Cortex of kidney (tissue), 1 donor: ENCODE data around the gene MAPK13.
"Not testable (repeated sequence)": the region's sequence is repeated elsewhere in the genome, so short reads cannot be mapped to it uniquely, and the experiment has no call there.

Source experiments
- DNase-seq: peaks from one replicate; lab custom pipeline; 2025; lab: John Stamatoyannopoulos, UW

MAPK13 gene

DNA sequence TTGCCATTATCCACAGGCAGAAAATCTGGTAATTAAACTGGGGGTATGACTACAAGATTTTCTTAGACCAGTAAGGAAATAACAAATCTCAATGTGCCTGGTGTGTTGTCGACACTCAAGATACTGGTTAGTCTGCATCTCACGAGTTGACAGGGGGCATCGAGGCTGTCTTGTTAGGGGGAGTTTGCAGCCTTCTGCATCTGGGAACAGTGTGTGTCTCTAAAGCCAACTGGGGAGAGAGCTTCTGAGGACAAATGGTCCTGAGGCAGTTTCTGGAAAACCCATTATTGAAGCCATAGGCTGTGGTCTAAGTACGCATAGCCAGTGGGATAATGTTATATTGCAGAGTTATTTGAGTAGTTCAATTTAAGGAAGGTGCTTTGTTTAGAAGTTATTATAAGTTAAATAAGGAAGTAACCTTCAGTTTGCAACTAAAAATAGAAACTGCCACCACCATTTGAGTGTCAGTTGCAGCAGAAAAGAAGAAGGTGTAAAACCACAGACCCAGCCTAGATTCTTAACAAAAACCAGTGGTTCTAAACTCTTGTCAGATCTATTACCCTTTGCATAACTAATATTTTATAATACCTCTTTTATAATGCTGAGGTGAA, 15.4 kb upstream of the MAPK13 start:
- no peak for DNase-seq

DNA sequence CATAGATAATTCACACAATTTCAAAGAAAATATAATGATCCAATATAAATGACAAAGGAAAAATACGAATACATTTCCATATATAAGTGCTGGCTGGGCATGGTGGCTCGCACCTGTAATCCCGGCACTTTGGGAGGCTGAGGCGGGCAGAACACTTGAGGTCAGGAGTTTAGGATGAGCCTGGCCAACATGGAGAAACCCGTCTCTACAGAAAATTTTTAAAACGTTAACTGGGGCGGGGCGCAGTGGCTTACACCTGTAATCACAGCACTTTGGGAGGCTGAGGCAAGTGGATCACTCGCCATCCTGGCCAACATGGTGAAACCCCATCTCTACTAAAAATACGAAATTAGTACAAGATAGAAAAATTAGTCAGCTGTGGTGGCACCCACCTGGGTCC, 14.9 kb upstream of the MAPK13 start:
- DNase-seq, result no peak

GRCh38 chr6:36116066-36116864, 14.0 kb upstream of the MAPK13 start:
- no peak for DNase-seq

GRCh38 chr6:36116943-36117342, 13.4 kb upstream of the MAPK13 start:
- no peak for DNase-seq

DNA sequence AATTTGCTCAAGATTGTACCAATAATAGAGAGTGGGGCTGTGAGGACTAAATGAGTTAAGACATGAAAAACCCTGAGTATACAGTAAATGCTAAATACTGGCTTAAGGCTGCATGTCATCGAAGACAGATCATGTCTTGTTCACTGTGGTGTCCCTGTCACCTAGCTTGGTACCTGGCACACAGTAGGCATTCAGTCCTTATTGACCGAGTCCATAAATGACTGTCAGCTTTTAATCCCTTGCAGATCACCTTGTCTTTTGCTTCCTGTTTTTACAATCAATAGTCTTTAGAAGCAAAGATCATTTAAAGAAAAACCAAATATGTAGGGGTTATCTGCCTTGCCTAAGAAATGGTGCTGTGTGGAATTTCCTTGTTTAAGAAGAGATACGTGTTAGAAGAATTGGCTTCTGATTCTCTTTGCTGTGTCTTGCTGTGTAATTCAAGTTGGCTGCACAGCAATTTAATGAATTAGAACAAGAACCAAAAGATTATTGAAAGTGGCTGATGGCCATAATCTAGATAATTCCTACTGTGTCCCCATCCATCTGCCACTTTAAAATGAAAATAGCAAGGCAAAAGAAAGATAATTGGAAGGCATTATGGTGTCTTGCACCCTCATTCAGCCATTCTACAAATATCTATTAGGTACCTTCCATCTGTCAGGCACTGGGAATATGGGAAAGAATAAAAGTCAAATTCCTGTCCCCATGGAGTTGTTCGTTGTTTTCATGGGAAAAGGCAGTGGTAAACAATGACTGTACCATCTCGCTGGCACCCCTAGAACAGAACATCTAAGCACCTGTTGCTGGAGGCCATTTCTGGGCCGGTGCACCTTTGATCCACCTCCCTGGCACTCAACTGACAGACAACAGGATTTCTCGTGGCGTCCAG, 12.4 kb upstream of the MAPK13 start:
- DNase-seq, result no peak

GRCh38 chr6:36118550-36119107, 11.7 kb upstream of the MAPK13 start:
- no peak for DNase-seq

- no peak for DNase-seq
Observed at GRCh38 chr6:36119209-36119608, 11.1 kb upstream of the MAPK13 start.

DNA sequence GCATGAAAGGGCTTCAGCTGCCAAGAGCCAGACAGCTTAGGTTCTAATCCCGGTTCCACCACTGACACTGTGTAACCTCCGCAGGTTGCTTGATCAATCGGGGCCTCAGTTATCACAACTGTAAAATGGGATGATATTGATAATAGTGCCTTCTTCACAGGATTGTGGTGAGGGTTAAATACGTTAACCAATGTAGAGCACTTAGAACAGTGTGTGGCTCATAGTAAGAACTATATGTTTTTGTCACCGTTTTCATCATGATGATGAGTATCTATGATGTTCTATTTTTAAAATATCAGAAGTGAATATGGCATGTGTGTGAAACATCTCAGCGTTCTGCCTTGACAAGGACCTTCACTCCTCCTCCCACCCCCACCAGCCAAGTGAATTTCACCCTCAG, 10.3 kb upstream of the MAPK13 start:
- no peak for DNase-seq

- no peak for DNase-seq
Observed at GRCh38 chr6:36120539-36120938, 9.8 kb upstream of the MAPK13 start.

GRCh38 chr6:36120979-36121786, 9.1 kb upstream of the MAPK13 start:
- no peak for DNase-seq

GRCh38 chr6:36121787-36122494, 8.4 kb upstream of the MAPK13 start:
- no peak for DNase-seq

GRCh38 chr6:36122495-36123269, 7.6 kb upstream of the MAPK13 start:
- DNase-seq, result no peak

DNA sequence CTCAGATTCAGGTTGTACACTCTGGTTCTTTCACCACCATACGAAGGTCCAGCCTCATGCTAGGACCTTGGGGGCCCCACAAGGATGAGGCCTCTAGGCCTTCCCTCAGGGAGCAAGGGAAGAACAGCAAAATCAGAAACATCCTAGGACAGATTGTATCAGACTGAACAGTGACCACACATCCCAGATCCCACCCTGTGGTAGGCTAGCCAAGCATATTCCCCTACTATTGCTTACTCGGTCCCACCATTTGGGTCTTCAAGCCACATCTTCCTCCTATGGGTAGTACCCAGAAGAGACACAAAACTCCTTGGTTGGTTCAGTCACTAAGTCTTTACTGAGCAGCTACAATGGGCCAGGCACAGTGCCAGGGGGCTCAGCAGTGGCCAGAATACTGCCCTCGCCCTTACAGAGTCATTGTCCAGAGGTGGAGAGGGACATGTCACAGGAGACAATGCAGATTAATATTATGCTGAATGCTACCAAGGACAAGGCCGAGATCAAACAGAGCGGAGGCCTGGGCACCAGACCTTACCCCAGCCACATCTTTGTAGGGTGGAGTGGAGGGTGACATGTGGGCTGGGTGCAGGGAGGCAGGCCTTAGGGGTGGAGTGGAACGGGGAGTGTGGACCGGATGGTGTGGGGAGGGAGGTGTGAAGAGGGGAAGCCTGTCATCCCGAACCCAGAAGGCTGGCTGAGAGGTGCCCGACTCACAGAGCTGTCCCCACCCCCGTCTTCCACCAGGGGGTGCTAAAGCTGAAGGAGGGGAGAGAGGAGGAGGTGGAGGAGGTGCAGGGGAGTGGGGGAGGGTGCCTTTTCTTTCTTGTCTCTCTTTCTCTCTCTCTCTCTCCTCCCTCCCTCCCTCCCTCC, 6.8 kb upstream of the MAPK13 start:
- DNase-seq, result no peak

DNA sequence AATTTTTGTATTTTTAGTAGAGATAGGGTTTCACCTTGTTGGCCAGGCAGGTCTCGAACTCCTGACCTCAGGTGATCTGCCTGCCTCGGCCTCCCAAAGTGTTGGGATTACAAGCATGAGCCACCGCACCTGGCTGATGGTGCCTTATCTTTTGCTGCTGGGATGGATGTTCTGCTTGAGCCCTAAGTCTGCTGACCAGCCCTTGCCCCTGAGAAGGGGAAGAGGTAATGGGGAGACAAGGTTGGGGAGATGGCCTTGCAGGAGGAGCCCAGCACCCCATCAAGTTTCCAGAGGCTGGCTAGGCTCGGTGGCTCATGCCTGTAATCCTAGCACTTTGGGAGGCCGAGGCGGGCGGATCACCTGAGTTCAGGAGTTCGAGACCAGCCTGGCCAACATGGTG, 6.0 kb upstream of the MAPK13 start:
- not testable (repeated sequence) for DNase-seq

GRCh38 chr6:36124881-36125280, 5.4 kb upstream of the MAPK13 start:
- no peak for DNase-seq

- no peak for DNase-seq
Observed at GRCh38 chr6:36125575-36125974, 4.7 kb upstream of the MAPK13 start.

DNA sequence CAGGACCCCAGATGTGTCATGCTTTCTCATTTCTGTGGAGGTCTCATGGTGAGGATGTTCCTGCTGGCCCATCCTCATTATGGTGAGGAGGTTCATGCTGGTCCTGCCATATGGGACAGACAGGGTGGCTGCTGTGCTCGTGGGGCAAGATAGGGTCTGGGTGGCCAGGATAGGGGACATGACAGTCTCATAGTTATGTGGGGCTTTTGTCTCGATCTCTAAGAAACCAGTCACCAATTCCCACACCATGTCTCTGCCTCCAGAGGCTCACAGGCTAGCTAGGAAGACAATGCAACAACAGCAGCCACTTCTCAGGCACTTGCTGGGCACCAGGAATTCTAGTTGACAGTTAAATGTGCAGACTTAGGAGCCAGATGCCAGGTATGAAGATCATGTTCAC, 4.2 kb upstream of the MAPK13 start:
- no peak for DNase-seq

DNA sequence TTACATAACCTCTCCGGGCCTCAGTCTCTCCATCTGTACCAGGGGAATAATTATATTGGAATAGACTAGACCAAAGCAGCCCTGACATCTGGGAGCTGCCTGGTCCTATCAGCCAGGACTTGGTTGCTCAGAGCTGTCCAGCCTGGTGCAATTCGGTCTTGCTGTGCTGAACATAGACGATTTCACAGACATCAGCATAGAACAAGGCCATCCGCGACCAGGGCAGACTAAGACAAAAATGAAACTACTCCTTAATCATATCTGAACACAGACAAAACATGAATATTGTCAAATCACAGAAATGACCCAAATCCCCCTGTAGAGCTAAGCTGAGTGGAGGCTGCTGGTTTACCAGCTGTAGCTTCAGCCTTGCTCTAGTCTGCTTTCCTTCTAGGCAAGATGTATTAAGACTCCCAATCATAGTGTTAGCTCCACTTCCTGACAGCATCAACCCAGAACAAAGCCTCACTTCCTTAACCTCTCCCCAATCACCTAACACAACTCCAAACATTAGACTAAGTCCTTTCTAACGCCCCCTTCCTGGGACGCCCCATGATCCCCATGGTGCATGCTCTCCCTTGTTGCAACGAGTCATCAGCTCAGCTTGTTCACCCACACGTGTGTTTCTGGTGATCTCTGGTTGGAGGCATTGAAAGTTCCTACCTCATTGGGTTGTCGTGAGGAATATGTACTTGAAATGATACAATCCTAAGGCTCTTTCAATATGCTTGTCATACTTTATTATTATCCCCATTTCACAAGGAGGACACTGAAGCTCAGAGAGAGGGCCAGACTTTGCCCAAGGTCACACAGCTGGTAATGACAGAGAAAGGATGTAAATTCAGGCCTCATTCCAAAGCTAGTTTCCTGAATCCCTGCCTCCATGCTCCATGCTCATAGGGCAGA, 3.5 kb upstream of the MAPK13 start:
- DNase-seq, result no peak
